ENCODE results near the gene CCN5. TPM values are rescaled to one million over a fixed set of nuclear protein-coding genes. Genes with fewer than 3 reads are reported as not detected.

CCN5 gene
- total and polyA plus RNA-seq, 2 of the 13 experiments (the other 11 are each of a cell fraction or from before 2014, with no cell fraction given) = 0.12 TPM; not detected in 1

DNA sequence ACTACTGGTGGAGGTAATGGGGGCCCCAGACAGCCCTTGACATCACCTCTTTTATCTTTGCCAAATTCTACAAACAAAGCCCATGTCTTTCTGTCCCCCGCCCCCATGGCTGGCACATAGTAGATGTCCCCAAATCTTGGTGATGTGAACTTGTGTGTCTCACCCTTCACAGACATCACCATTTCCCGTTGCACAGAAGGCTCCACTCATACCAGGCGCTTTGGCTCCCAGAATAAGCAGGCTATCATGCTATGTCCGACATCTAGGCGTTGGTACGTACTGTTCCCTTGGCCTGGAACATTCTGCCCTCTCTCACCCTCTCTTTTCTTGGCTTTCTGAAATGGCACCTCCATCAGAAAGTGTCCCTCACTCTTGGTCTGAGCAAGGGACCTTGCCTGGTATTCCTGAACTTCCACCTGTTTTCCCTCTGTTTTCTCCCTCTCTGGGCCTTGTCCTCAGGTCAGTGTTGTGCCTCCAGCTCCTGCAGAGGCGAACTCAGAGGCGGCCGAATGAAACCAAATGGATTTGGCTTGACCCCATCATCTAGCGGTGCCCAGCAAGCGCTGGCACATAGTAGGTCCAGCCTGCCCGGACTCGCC, 968 bp upstream of the CCN5 start (continued):
- TF ChIP-seq ZEB1 (IDR thresholded peaks at IDR 0.05; ENCODE audit: insufficient replicate concordance, low read depth) = no peak
- 0 out of 2 replicates have a peak, but pooled peaks have one; percentile 2 for TF ChIP-seq SALL1 (CRISPR knock-in tag; IDR thresholded peaks at IDR 0.05)
- no peak for TF ChIP-seq ZBTB43 (CRISPR knock-in tag; conservative IDR thresholded peaks at IDR 0.05)
- TF ChIP-seq ZKSCAN1 (IDR thresholded peaks at IDR 0.05; ENCODE audit: low read length) = peak; percentile 95
- TF ChIP-seq ZNF407 (CRISPR knock-in tag; IDR thresholded peaks at IDR 0.05; ENCODE audit: not compliant biosample characterization) = peak; percentile 36
- no peak for TF ChIP-seq SRSF9 (IDR thresholded peaks at IDR 0.05; ENCODE audit: borderline replicate concordance, insufficient read depth, low read depth, low read length, poor library complexity, severe bottlenecking)
- TF ChIP-seq ZMYM2 (CRISPR knock-in tag; IDR thresholded peaks at IDR 0.05) = 0 out of 2 replicates have a peak, but pooled peaks have one; percentile 37
- TF ChIP-seq GATAD1 (CRISPR knock-in tag; IDR thresholded peaks at IDR 0.05) = no peak
- no peak for TF ChIP-seq ZNF660 (CRISPR knock-in tag; IDR thresholded peaks at IDR 0.05; ENCODE audit: borderline replicate concordance, low read depth)
- TF ChIP-seq ZNF768 (CRISPR knock-in tag; IDR thresholded peaks at IDR 0.05) = no peak
- no peak for TF ChIP-seq NAIF1 (CRISPR knock-in tag; IDR thresholded peaks at IDR 0.05; ENCODE audit: borderline replicate concordance)
- no peak for TF ChIP-seq PRPF4 (IDR thresholded peaks at IDR 0.05; ENCODE audit: low read depth, low read length, poor library complexity, severe bottlenecking)
- no peak for TF ChIP-seq ZNF251 (CRISPR knock-in tag; IDR thresholded peaks at IDR 0.05)
